HepG2 (cell line): ENCODE data around the gene FKBP8. TPM values are rescaled to one million over a fixed set of nuclear protein-coding genes. Genes with fewer than 3 reads are reported as not detected.

Experiments used
- FOXP1 ChIP-seq, 2 experiments: fragments of 450-650 bp in 1 of 2; IDR thresholded peaks; 2 replicates each; pipeline ENCODE4 v1.6.1; 2017 to 2018; ENCODE audit warnings: antibody characterized with exemption in 1 of 2
- GLI4 ChIP-seq: sonication (generic); formaldehyde crosslinking; IDR thresholded peaks from 2 replicates; pipeline ENCODE4 v1.5.1; 2020; ENCODE audit warnings: missing genetic modification reagents, mild to moderate bottlenecking, moderate library complexity, borderline replicate concordance
- IKZF5 ChIP-seq: IDR thresholded peaks from 2 replicates; pipeline ENCODE4 v1.6.1; 2018; ENCODE audit warnings: missing genetic modification reagents, mild to moderate bottlenecking, missing compliant biosample characterization
- MAFG ChIP-seq: sonication (generic); formaldehyde crosslinking; IDR thresholded peaks from 2 replicates; pipeline ENCODE4 v1.5.1; 2020; ENCODE audit warnings: mild to moderate bottlenecking, missing genetic modification reagents
- SMC3 ChIP-seq: IDR thresholded peaks from 2 replicates; pipeline ENCODE4 v1.6.1; 2011; ENCODE audit warnings: low read length, improper control_type of control experiment
- SPEN ChIP-seq: sonication (generic); formaldehyde crosslinking; IDR thresholded peaks from 2 replicates; pipeline ENCODE4 v1.5.1; 2020; ENCODE audit warnings: low read depth, mild to moderate bottlenecking, missing genetic modification reagents
- ZFP1 ChIP-seq: IDR thresholded peaks from 2 replicates; pipeline ENCODE4 v1.6.1; 2016
- ZNF17 ChIP-seq: sonication (generic); formaldehyde crosslinking; IDR thresholded peaks from 2 replicates; pipeline ENCODE4 v1.5.0; 2020; ENCODE audit warnings: mild to moderate bottlenecking, missing genetic modification reagents
- ZNF251 ChIP-seq: sonication (generic); formaldehyde crosslinking; IDR thresholded peaks from 2 replicates; pipeline ENCODE4 v1.9.0; 2021; ENCODE audit warnings: mild to moderate bottlenecking, missing genetic modification reagents
- ZNF3 ChIP-seq: IDR thresholded peaks from 2 replicates; pipeline ENCODE4 v1.7.0; 2017; ENCODE audit warnings: inconsistent platforms
- ZNF318 ChIP-seq: sonication (generic); formaldehyde crosslinking; IDR thresholded peaks from 2 replicates; pipeline ENCODE4 v1.4.0; 2020; ENCODE audit warnings: mild to moderate bottlenecking, missing genetic modification reagents
- ZNF329 ChIP-seq: sonication (generic); formaldehyde crosslinking; IDR thresholded peaks from 2 replicates; pipeline ENCODE4 v1.9.0; 2021; ENCODE audit warnings: low read depth, mild to moderate bottlenecking, missing genetic modification reagents
- ZNF510 ChIP-seq: sonication (generic); formaldehyde crosslinking; IDR thresholded peaks from 2 replicates; pipeline ENCODE4 v1.4.0; 2020; ENCODE audit warnings: low read depth, mild to moderate bottlenecking, missing genetic modification reagents
- ZNF619 ChIP-seq: sonication (generic); formaldehyde crosslinking; IDR thresholded peaks from 2 replicates; pipeline ENCODE4 v1.4.0; 2020; ENCODE audit warnings: mild to moderate bottlenecking, missing genetic modification reagents
- ZNF709 ChIP-seq: sonication (generic); formaldehyde crosslinking; IDR thresholded peaks from 2 replicates; pipeline ENCODE4 v1.5.0; 2020; ENCODE audit warnings: mild to moderate bottlenecking, missing genetic modification reagents
- ZNF710 ChIP-seq: sonication (generic); formaldehyde crosslinking; IDR thresholded peaks from 2 replicates; pipeline ENCODE4 v1.5.0; 2020; ENCODE audit warnings: mild to moderate bottlenecking, missing genetic modification reagents, borderline replicate concordance
- polyA plus RNA-seq, 8 experiments: library from polyadenylated mRNA; depleted of rRNA in 3 of 8; stranded (reverse) in 7 of 8; unstranded in 1 of 8; fragments of >200 nt; fragmentation: Illumina TruSeq in 4 of 8; extraction: Trizol in 4 of 8; gene quantifications; 2 replicates each; pipeline versions ENCODE4 v1.2.1 to v1.2.3, GENCODE V29; 2011 to 2016; ENCODE audit warnings: low read depth in 4 of 8, missing spikeins in 1 of 8, mixed read lengths in 1 of 8; ENCODE audit not compliant: insufficient read depth in 1 of 8
- total RNA-seq, 5 experiments: library from RNA; depleted of rRNA; stranded (reverse); fragments of >200 nt; fragmentation: Illumina TruSeq; extraction: Trizol; gene quantifications; 2 replicates each; pipeline ENCODE4 v1.2.3, GENCODE V29; 2016; ENCODE audit warnings: low read depth in 1 of 5

The FKBP8 gene
- total and polyA plus RNA-seq, 2 of the 13 experiments (the other 11 are each of a cell fraction or from before 2014, with no cell fraction given) = 81.7 to 93.9 TPM

- TF ChIP-seq ZNF3 (CRISPR knock-in tag) (no peak), ZNF709 (CRISPR knock-in tag) (no peak; the same call in 1 of the 2 replicates), ZNF251 (CRISPR knock-in tag) (0 out of 2 replicates have a peak, but pooled peaks have one; percentile 51), ZFP1 (CRISPR knock-in tag) (peak; percentile 93), MAFG (no peak), ZNF510 (CRISPR knock-in tag) (no peak; the same call in 1 of the 2 replicates), ZNF329 (CRISPR knock-in tag) (peak; percentile 83; the same call in 1 of the 2 replicates), GLI4 (CRISPR knock-in tag) (0 out of 2 replicates have a peak, but pooled peaks have one; percentile 48), SMC3 (peak; percentile 39), SPEN (CRISPR knock-in tag) (peak; percentile 96; the same call in 1 of the 2 replicates), ZNF619 (CRISPR knock-in tag) (peak; percentile 67), ZNF710 (CRISPR knock-in tag) (peak; percentile 92), IKZF5 (peak; percentile 98), FOXP1 (IDR thresholded peaks at IDR 0.05) (peak; percentile 90), FOXP1 (CRISPR knock-in tag; IDR thresholded peaks at IDR 0.05) (peak; percentile 98), ZNF17 (CRISPR knock-in tag) (no peak), ZNF318 (peak; percentile 99)
Observed at GRCh38 chr19:18514800-18515682, 28.3 kb downstream of the FKBP8 start (continued).
